HG02852 (cell line): Measurements from ENCODE around the gene APEH.

Experiments
- ATAC-seq: cut with Tn5 transposase; IDR thresholded peaks from one replicate; pipeline ENCODE4 v1.9.1; 2021; ENCODE audit warnings: mild to moderate bottlenecking, moderate library complexity; ENCODE audit not compliant: unreplicated experiment

Gene APEH

GRCh38 chr3:49711489-49711888 is 37.3 kb downstream of the APEH start:
- no peak for ATAC-seq

- ATAC-seq = no peak
Observed at GRCh38 chr3:49712166-49712565, 38.0 kb downstream of the APEH start.

GRCh38 chr3:49712631-49713317 is 38.6 kb downstream of the APEH start:
- ATAC-seq = no peak

GRCh38 chr3:49713336-49714105 is 39.4 kb downstream of the APEH start:
- ATAC-seq = no peak

- no peak for ATAC-seq
Observed at GRCh38 chr3:49714728-49715550, 40.8 kb downstream of the APEH start.

GRCh38 chr3:49715611-49716121 is 41.5 kb downstream of the APEH start:
- ATAC-seq = no peak

GRCh38 chr3:49716169-49716568 is 42.0 kb downstream of the APEH start:
- no peak for ATAC-seq

- ATAC-seq = no peak
Observed at GRCh38 chr3:49716691-49717210, 42.6 kb downstream of the APEH start.

GRCh38 chr3:49717211-49717958 is 43.2 kb downstream of the APEH start:
- ATAC-seq = no peak

- ATAC-seq = no peak
Observed at GRCh38 chr3:49717959-49718857, 44.1 kb downstream of the APEH start.

GRCh38 chr3:49718858-49719213 is 44.7 kb downstream of the APEH start:
- ATAC-seq = no peak

- ATAC-seq = peak; percentile 53
Observed at GRCh38 chr3:49719214-49719884, 45.2 kb downstream of the APEH start, which contains the start of gene AMIGO3. AMIGO3 (minus strand) TSS chr3:49719684; CDS start chr3:49719465, 219 bp downstream.

- ATAC-seq = no peak
Observed at GRCh38 chr3:49720855-49721595, 46.9 kb downstream of the APEH start.

GRCh38 chr3:49721596-49721895 is 47.4 kb downstream of the APEH start:
- ATAC-seq = no peak

- ATAC-seq = no peak
Observed at GRCh38 chr3:49721896-49722781, 48.0 kb downstream of the APEH start.

GRCh38 chr3:49722896-49723295 is 48.7 kb downstream of the APEH start:
- ATAC-seq = no peak

- ATAC-seq = no peak
Observed at GRCh38 chr3:49723296-49723627, 49.1 kb downstream of the APEH start.
